AG04449 (cell line): ENCODE results near the gene KIAA0040.

ENCODE experiments used
- CTCF ChIA-PET: fragments of 350-600 bp; formaldehyde crosslinking; extraction: SDS; loops from one replicate; lab custom pipeline; 2021; ENCODE audit warnings: antibody characterized with exemption; lab: Yijun Ruan, JAX
- POLR2A ChIA-PET: fragments of 400-600, 350-600 bp; formaldehyde crosslinking; extraction: SDS; loops from one replicate; lab custom pipeline; 2020; ENCODE audit warnings: antibody characterized with exemption, inconsistent platforms; lab: Yijun Ruan, JAX
- DNase-seq: peaks from one replicate; pipeline ENCODE4 v3.0.0-alpha.2; 2010; ENCODE audit warnings: low read depth, low spot score
- H3K4me3 ChIP-seq: 2 replicates; pipeline ENCODE4 v1.5.1; 2011; ENCODE audit warnings: low read depth, mild to moderate bottlenecking, control low read depth, low read length
- TF ChIP-seq, protein P1 (sequence below): IDR thresholded peaks from one replicate; pipeline ENCODE4 v1.5.1; 2011; ENCODE audit warnings: mild to moderate bottlenecking, moderate library complexity, low read length, control low read depth, inconsistent platforms; ENCODE audit not compliant: insufficient read depth; ENCODE audit errors: missing control alignments

Gene KIAA0040

GRCh38 chr1:175211656-175212055 lies 19.1 kb upstream of the KIAA0040 start:
- H3K4me3 ChIP-seq, result no peak overlapping the region
- TF ChIP-seq, protein P1, sequence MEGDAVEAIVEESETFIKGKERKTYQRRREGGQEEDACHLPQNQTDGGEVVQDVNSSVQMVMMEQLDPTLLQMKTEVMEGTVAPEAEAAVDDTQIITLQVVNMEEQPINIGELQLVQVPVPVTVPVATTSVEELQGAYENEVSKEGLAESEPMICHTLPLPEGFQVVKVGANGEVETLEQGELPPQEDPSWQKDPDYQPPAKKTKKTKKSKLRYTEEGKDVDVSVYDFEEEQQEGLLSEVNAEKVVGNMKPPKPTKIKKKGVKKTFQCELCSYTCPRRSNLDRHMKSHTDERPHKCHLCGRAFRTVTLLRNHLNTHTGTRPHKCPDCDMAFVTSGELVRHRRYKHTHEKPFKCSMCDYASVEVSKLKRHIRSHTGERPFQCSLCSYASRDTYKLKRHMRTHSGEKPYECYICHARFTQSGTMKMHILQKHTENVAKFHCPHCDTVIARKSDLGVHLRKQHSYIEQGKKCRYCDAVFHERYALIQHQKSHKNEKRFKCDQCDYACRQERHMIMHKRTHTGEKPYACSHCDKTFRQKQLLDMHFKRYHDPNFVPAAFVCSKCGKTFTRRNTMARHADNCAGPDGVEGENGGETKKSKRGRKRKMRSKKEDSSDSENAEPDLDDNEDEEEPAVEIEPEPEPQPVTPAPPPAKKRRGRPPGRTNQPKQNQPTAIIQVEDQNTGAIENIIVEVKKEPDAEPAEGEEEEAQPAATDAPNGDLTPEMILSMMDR, result no peak
- ChIA-PET CTCF (no interaction called here), POLR2A (no interaction called here)
- DNase-seq, result no peak

GRCh38 chr1:175210744-175211143 lies 18.2 kb upstream of the KIAA0040 start:
- CTCF ChIA-PET, result no interaction called here
- no peak overlapping the region for H3K4me3 ChIP-seq
- TF ChIP-seq, protein P1, result no peak
- POLR2A ChIA-PET, result no interaction called here
- no peak for DNase-seq

DNA sequence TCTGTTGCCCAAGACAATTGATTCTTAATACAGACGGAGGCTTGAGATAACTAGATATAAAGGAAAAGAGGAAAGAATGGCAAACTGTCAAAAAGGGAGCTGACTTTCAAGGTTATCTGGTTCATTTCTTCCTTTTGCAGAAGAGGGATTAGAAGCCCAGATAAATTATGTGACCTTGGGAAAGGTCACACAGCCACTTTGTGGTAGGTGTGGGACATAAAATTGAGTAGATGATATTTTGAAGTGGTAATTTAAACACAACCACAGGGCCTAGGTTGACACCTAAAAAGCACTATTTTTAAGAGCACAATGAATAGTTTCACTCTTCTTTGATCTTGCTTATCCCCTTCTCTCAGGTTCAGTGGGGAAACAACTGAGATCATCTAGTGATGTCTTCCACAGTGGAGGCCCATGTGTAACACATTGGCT lies 16.9 kb upstream of the KIAA0040 start:
- no peak overlapping the region for H3K4me3 ChIP-seq
- CTCF ChIA-PET, result no interaction called here
- TF ChIP-seq, protein P1, result no peak
- POLR2A ChIA-PET, result no interaction called here
- no peak for DNase-seq

DNA sequence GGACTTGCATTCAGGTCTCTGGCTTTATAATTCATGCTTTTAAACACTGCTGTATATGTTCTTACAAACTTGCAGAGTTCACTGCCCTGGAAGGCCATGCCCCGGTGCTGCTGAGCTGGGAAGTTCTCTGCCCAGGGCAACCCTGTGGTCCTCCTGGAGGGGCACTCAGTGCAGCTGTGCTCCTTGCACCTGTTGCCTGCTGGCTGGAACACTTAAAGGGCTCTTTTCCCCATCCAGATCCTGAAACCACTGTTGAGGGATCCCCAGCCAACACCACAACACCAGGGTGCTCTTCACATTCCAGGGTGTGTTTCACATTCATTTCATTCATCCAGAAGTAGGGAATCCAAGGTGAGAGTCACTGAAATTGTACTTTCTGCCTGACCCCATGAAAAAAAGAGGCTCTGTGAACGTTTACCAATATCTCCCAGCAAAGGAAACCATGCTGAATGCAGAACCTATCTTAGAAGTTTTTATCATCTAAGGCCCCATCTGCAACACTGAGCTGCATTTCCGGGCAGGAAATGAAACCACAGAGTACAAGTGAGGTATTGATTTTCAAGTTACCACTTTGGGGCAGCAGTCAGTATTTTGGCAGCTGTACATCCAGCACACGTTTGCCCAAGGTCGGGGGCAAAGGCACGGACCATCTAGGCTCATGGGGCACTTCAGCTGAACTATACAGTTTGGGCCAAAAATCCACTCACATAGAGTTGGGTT lies 16.4 kb upstream of the KIAA0040 start:
- TF ChIP-seq, protein P1, result no peak
- no peak overlapping the region for H3K4me3 ChIP-seq
- DNase-seq, result no peak
- CTCF ChIA-PET, result no interaction called here
- POLR2A ChIA-PET, result no interaction called here

DNA sequence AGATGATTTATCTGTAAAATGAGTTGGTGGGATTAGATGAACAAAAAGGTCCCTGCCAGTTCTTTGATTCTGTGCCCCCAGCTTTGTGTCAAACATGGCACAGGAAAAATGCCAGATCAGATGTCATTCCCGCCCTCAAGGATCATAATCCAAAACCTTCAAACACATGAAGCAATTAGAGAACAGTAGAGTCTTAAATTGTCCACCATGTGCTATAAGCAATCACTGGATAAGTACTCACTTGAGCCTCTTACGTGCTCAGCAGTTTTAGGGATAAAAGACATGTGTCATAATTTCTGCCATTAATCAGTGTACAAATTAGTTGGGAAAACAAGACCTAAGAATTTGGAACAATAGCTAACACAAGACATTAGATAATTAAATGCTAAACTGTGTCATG lies 15.4 kb upstream of the KIAA0040 start:
- POLR2A ChIA-PET, result no interaction called here
- TF ChIP-seq, protein P1, result no peak
- H3K4me3 ChIP-seq, result no peak overlapping the region
- CTCF ChIA-PET, result no interaction called here
- no peak for DNase-seq

- no peak for DNase-seq
- CTCF ChIA-PET, result no interaction called here
- POLR2A ChIA-PET, result no interaction called here
- TF ChIP-seq, protein P1, result no peak
- no peak overlapping the region for H3K4me3 ChIP-seq
Observed at GRCh38 chr1:175206687-175207086, 14.1 kb upstream of the KIAA0040 start.
